ENCODE results near the gene THPO.
"Not testable (repeated sequence)": the region's sequence is repeated elsewhere in the genome, so short reads cannot be mapped to it uniquely, and the experiment has no call there.

The THPO gene

GRCh38 chr3:184347321-184348056 is 30.5 kb downstream of the THPO start:
- no peak for DNase-seq

- DNase-seq, result no peak
These were observed 31.4 kb downstream of the THPO start for GRCh38 chr3:184346480-184347190.

GRCh38 chr3:184345317-184346144 is 32.5 kb downstream of the THPO start:
- no peak for DNase-seq

- DNase-seq, result no peak
These were observed 33.3 kb downstream of the THPO start for GRCh38 chr3:184344579-184345316.

GRCh38 chr3:184343200-184343876 is 34.7 kb downstream of the THPO start:
- no peak for DNase-seq

- no peak for DNase-seq
These were observed 36.1 kb downstream of the THPO start for GRCh38 chr3:184341925-184342324.

GRCh38 chr3:184339451-184340135 is 38.4 kb downstream of the THPO start:
- DNase-seq, result not testable (repeated sequence)

GRCh38 chr3:184339001-184339400 is 39.0 kb downstream of the THPO start:
- DNase-seq, result no peak

GRCh38 chr3:184338511-184338945 is 39.5 kb downstream of the THPO start:
- DNase-seq, result no peak

- no peak for DNase-seq
These were observed 40.0 kb downstream of the THPO start for GRCh38 chr3:184337981-184338380.

- no peak for DNase-seq
These were observed 40.6 kb downstream of the THPO start, which contains the start of gene FAM131A for GRCh38 chr3:184337399-184337714. Gene FAM131A, plus strand, starts transcription at chr3:184337600. Its CDS starts 31 bp downstream, at chr3:184337631.

GRCh38 chr3:184336547-184337398 is 41.2 kb downstream of the THPO start:
- no peak for DNase-seq

- peak; percentile 75 for DNase-seq
These were observed 42.1 kb downstream of the THPO start for GRCh38 chr3:184335661-184336546.

- DNase-seq, result no peak
These were observed 42.7 kb downstream of the THPO start for GRCh38 chr3:184335291-184335660.

GRCh38 chr3:184334470-184335158 is 43.4 kb downstream of the THPO start:
- DNase-seq, result peak; percentile 26

GRCh38 chr3:184333700-184334099 is 44.3 kb downstream of the THPO start:
- DNase-seq, result no peak

GRCh38 chr3:184333190-184333589 is 44.8 kb downstream of the THPO start:
- DNase-seq, result no peak

GRCh38 chr3:184332370-184333090 is 45.5 kb downstream of the THPO start:
- DNase-seq, result no peak

Measured in stimulated activated naive CD4-positive, alpha-beta T cell treated with Interleukin-2 at 50 U/mL for 16 hours (primary cell).